CD4-positive, alpha-beta memory T cell (primary cell): Measurements from ENCODE around the gene PHAF1. TPM values are rescaled to one million over a fixed set of nuclear protein-coding genes. Genes with fewer than 3 reads are reported as not detected.

Experiments
- CTCF ChIA-PET: fragments of 350-600 bp; sonication (Branson Sonifier 250); formaldehyde crosslinking; loops from one replicate; lab custom pipeline; 2021; ENCODE audit warnings: inconsistent platforms; ENCODE audit not compliant: partially characterized antibody; lab: Charles Lee
- POLR2A ChIA-PET: fragments of 350-600 bp; sonication (Branson Sonifier 250); formaldehyde crosslinking; loops from one replicate; lab custom pipeline; 2021; ENCODE audit not compliant: partially characterized antibody; lab: Charles Lee
- DNase-seq, 5 donors: peaks; one replicate each; pipeline versions ENCODE4 v3.0.0 to v3.0.0-alpha.2; 2020 to 2022; ENCODE audit warnings: mixed read lengths in 1 of 5
- H3K27ac ChIP-seq: one replicate; pipeline ENCODE4 v1.7.0; 2013; ENCODE audit warnings: low read depth, low read length
- H3K27me3 ChIP-seq: 2 replicates; pipeline ENCODE4 v1.7.0; 2013; ENCODE audit warnings: mild to moderate bottlenecking, low read length, moderate library complexity; ENCODE audit not compliant: insufficient read depth
- H3K36me3 ChIP-seq: 2 replicates; pipeline ENCODE4 v1.7.0; 2013; ENCODE audit warnings: mild to moderate bottlenecking, low read length, moderate library complexity; ENCODE audit not compliant: insufficient read depth
- H3K4me1 ChIP-seq: 2 replicates; pipeline ENCODE4 v1.7.0; 2013; ENCODE audit warnings: mild to moderate bottlenecking, low read length, moderate library complexity; ENCODE audit not compliant: insufficient read depth
- H3K4me3 ChIP-seq, 2 donors: one replicate each; pipeline ENCODE4 v1.7.0; 2013; ENCODE audit warnings: low read length in 2 of 2, mild to moderate bottlenecking in 1 of 2
- H3K9me3 ChIP-seq, 2 donors: one replicate each; pipeline ENCODE4 v1.7.0; 2013; ENCODE audit warnings: low read length in 2 of 2, control low read depth in 1 of 2; ENCODE audit not compliant: control insufficient read depth in 1 of 2
- H3K27ac Mint-ChIP-seq, 7 donors: one replicate each; pipeline ENCODE4 v1.8.0; 2020 to 2021; ENCODE audit warnings: mixed read lengths in 7 of 7, mild to moderate bottlenecking in 6 of 7, inconsistent platforms in 3 of 7, moderate library complexity in 3 of 7
- H3K27me3 Mint-ChIP-seq, 2 donors: one replicate each; pipeline ENCODE4 v1.8.0; 2020 to 2021; ENCODE audit warnings: mixed read lengths in 2 of 2
- H3K36me3 Mint-ChIP-seq, 2 donors: one replicate each; pipeline ENCODE4 v1.8.0; 2020 to 2021; ENCODE audit warnings: mixed read lengths in 2 of 2, inconsistent platforms in 1 of 2, mild to moderate bottlenecking in 1 of 2
- H3K4me1 Mint-ChIP-seq, 4 donors: one replicate each; pipeline ENCODE4 v1.8.0; 2020 to 2021; ENCODE audit warnings: mixed read lengths in 4 of 4, mild to moderate bottlenecking in 1 of 4
- H3K4me3 Mint-ChIP-seq, 8 donors: one replicate each; pipeline ENCODE4 v1.8.0; 2020 to 2021; ENCODE audit warnings: mixed read lengths in 8 of 8, mild to moderate bottlenecking in 7 of 8, moderate library complexity in 6 of 8, inconsistent platforms in 3 of 8
- H3K9me3 Mint-ChIP-seq, 8 donors: one replicate each; pipeline ENCODE4 v1.8.0; 2020 to 2021; ENCODE audit warnings: mixed read lengths in 8 of 8, mild to moderate bottlenecking in 5 of 8, inconsistent platforms in 3 of 8, moderate library complexity in 1 of 8
- intact Hi-C: fragments of 100-400 bp; cut with micrococcal nuclease; formaldehyde crosslinking; loops from one replicate; pipeline ENCODE4 v1.15.1; 2023
- polyA plus RNA-seq, 2 donors: library from polyadenylated mRNA; unstranded; fragments of 300-500 nt; fragmentation: Illumina TruSeq; gene quantifications; one replicate each; pipeline ENCODE4 v1.2.3, GENCODE V29; 2021
- total RNA-seq, 2 experiments: library from RNA; stranded (reverse); gene quantifications; one replicate each; pipeline ENCODE4 v1.2.3, GENCODE V29; 2021

The PHAF1 gene
- total and polyA plus RNA-seq, 4 experiments from 2014 or later = 7.5 to 22.7 (median 19.2) TPM

DNA sequence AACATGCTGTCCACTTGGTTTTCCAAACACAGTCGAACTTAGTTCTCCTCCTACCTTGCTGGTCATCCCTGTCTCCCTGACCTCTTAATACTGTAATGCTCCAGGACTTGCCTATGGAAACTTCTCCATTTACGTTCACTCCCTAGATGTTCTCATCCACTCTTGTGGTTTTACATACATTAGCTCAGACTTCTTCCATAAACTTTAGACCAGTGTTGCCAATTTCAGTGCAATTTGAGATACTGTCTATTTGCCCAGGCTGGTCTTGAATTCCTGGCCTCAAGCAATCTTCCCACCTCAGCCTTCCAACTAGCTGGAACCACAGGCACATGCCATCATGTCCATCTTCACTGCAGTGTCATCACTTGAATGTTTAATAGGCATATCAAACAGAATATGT is 72.5 kb downstream of the PHAF1 start:
- no peak for DNase-seq
- peaks cover 0 to 2% of the 10 kb centered on the region in 2 donors for H3K27me3 Mint-ChIP-seq
- CTCF ChIA-PET = interaction anchor here (0.7 to 6.5 kb wide), 9 partner anchors 7 to 165 kb away, joined by 3 to 58 read pairs (median 5); partner anchors contain the start of genes E2F4, FBXL8 and TRADD
- H3K4me1 Mint-ChIP-seq = peaks cover 16 to 32% (median 21%) of the 10 kb centered on the region in 4 donors
- H3K27ac Mint-ChIP-seq = no peak overlapping the region
- intact Hi-C loops = loop anchor here (2.0 kb wide), 2 partner anchors 65 to 73 kb away; partner anchors contain the start of genes FHOD1 and PHAF1
- no peak overlapping the region for H3K4me3 Mint-ChIP-seq
- POLR2A ChIA-PET = interaction anchor here (1.3 to 5.3 kb wide), 7 partner anchors 7 to 153 kb away, joined by 3 to 117 read pairs (median 4); partner anchors contain the start of genes CBFB, FBXL8, NOL3 and PLEKHG4
- no peaks in the 10 kb centered on the region for H3K36me3 ChIP-seq
- no peak overlapping the region for H3K27ac ChIP-seq
- peaks cover 38% of the 10 kb centered on the region for H3K4me1 ChIP-seq
- H3K36me3 Mint-ChIP-seq = peaks cover 0 to 3% of the 10 kb centered on the region in 2 donors
- H3K4me3 ChIP-seq = no peak overlapping the region
- H3K27me3 ChIP-seq = no peaks in the 10 kb centered on the region
- H3K9me3 Mint-ChIP-seq = no peaks in the 10 kb centered on the region
- H3K9me3 ChIP-seq = no peaks in the 10 kb centered on the region

DNA sequence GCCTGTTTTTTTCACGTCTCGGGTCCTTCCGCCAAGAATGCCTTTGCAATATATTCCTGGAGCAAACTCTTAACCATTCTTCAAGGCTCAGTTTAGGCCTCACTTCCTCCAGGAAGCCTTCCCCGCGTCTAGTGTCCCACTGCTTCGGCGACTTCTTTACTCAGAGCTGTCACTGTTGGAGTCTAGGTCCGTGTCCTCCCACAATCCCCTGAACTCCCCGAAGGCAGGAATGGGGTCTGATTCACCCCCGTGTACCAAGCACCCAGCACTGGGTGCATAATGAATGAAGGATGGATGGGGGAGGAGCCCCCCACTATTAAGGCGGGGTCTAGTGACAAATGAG is 73.5 kb downstream of the PHAF1 start:
- peak overlapping the region; percentile 91 for H3K27ac ChIP-seq
- intact Hi-C loops = loop anchor here (1.0 to 2.0 kb wide), 4 partner anchors 24 to 298 kb away; partner anchors contain the start of genes ATP6V0D1, FBXL8, FHOD1 and PHAF1
- Mint-ChIP-seq H3K27ac (no peak overlapping the region), H3K27me3 (peaks cover 0 to 2% of the 10 kb centered on the region in 2 donors), H3K9me3 (no peaks in the 10 kb centered on the region), H3K36me3 (peaks cover 0 to 3% of the 10 kb centered on the region in 2 donors), H3K4me3 (no peak overlapping the region), H3K4me1 (peaks cover 11 to 22% (median 14%) of the 10 kb centered on the region in 4 donors)
- H3K9me3 ChIP-seq = no peaks in the 10 kb centered on the region
- DNase-seq = no peak
- H3K36me3 ChIP-seq = no peaks in the 10 kb centered on the region
- ChIA-PET POLR2A (interaction anchor here (0.8 to 5.3 kb wide), 8 partner anchors 8 to 154 kb away, joined by 3 to 117 read pairs (median 4); partner anchors contain the start of genes CBFB, FBXL8, FHOD1 and PLEKHG4), CTCF (interaction anchor here (1.0 to 6.5 kb wide), 8 partner anchors 8 to 166 kb away, joined by 3 to 58 read pairs (median 8); partner anchors contain the start of genes E2F4, FBXL8 and TRADD)
- no peaks in the 10 kb centered on the region for H3K27me3 ChIP-seq
- H3K4me3 ChIP-seq = peak overlapping the region; percentile 65 to 85
- peaks cover 30% of the 10 kb centered on the region for H3K4me1 ChIP-seq

GRCh38 chr16:67183627-67184452 is 74.1 kb downstream of the PHAF1 start, which contains the start of gene MATCAP1:
Gene MATCAP1 (minus strand): TSS chr16:67183963. CDS start chr16:67180610, 3,353 bp downstream.
- no peaks in the 10 kb centered on the region for H3K36me3 ChIP-seq
- peak; percentile 95 to 98 (median 97) for DNase-seq
- Mint-ChIP-seq H3K4me3 (peak within 1 kb of the TSS; percentile 54 to 96 (median 68)), H3K27me3 (peaks cover 0 to 2% of the 10 kb centered on the region in 2 donors), H3K4me1 (peaks cover 8 to 16% (median 10%) of the 10 kb centered on the region in 4 donors), H3K36me3 (peaks cover 0 to 3% of the 10 kb centered on the region in 2 donors), H3K9me3 (no peaks in the 10 kb centered on the region), H3K27ac (peak within 1 kb of the TSS in 6 of 7 donors; percentile 15 to 98 (median 66))
- CTCF ChIA-PET = interaction anchor here (1.3 to 6.5 kb wide), 13 partner anchors 9 to 211 kb away, joined by 3 to 58 read pairs (median 9); partner anchors contain the start of genes B3GNT9, FBXL8 and TRADD
- peak within 1 kb of the TSS; percentile 91 for H3K27ac ChIP-seq
- peaks cover 25% of the 10 kb centered on the region for H3K4me1 ChIP-seq
- no peaks in the 10 kb centered on the region for H3K27me3 ChIP-seq
- POLR2A ChIA-PET = interaction anchor here (0.8 to 5.3 kb wide), 11 partner anchors 8 to 206 kb away, joined by 3 to 117 read pairs (median 5); partner anchors contain the start of genes CBFB, FBXL8, FHOD1 and TMEM208
- intact Hi-C loops = loop anchor here (1.0 to 2.0 kb wide), 6 partner anchors 25 to 297 kb away; partner anchors contain the start of genes ATP6V0D1, FBXL8, FHOD1 and PHAF1
- peak within 1 kb of the TSS; percentile 65 to 85 for H3K4me3 ChIP-seq
- H3K9me3 ChIP-seq = no peaks in the 10 kb centered on the region

- ChIA-PET CTCF (interaction anchor here (0.7 to 6.5 kb wide), 33 partner anchors 9 to 238 kb away, joined by 3 to 58 read pairs (median 5); partner anchors contain the start of genes B3GNT9, CBFB, FBXL8 and TRADD), POLR2A (interaction anchor here (0.7 to 5.3 kb wide), 19 partner anchors 9 to 230 kb away, joined by 3 to 117 read pairs (median 5); partner anchors contain the start of genes B3GNT9, CBFB, FBXL8 and NOL3)
- no peak for DNase-seq
- H3K27me3 Mint-ChIP-seq = peaks cover 0 to 2% of the 10 kb centered on the region in 2 donors
- intact Hi-C loops = loop anchor here (1.0 to 2.0 kb wide), 2 partner anchors 42 to 166 kb away; partner anchors contain the start of gene TMEM208
- peak overlapping the region; percentile 54 to 96 (median 68) for H3K4me3 Mint-ChIP-seq
- Histone ChIP-seq H3K27me3 (no peaks in the 10 kb centered on the region), H3K4me3 (peak overlapping the region; percentile 65 to 85), H3K36me3 (no peaks in the 10 kb centered on the region), H3K27ac (peak overlapping the region; percentile 91), H3K9me3 (no peaks in the 10 kb centered on the region), H3K4me1 (peaks cover 23% of the 10 kb centered on the region)
- H3K36me3 Mint-ChIP-seq = peaks cover 0 to 3% of the 10 kb centered on the region in 2 donors
- no peaks in the 10 kb centered on the region for H3K9me3 Mint-ChIP-seq
- peak overlapping the region in 5 of 7 donors; percentile 15 to 98 (median 57) for H3K27ac Mint-ChIP-seq
- peaks cover 8 to 15% (median 10%) of the 10 kb centered on the region in 4 donors for H3K4me1 Mint-ChIP-seq
These were observed 74.8 kb downstream of the PHAF1 start for GRCh38 chr16:67184453-67184994.

GRCh38 chr16:67184995-67185650 is 75.4 kb downstream of the PHAF1 start:
- Histone ChIP-seq H3K9me3 (no peaks in the 10 kb centered on the region), H3K36me3 (no peaks in the 10 kb centered on the region), H3K4me3 (peak overlapping the region in 1 of 2 donors; percentile 85), H3K27me3 (no peaks in the 10 kb centered on the region), H3K4me1 (peaks cover 23% of the 10 kb centered on the region), H3K27ac (no peak overlapping the region)
- Mint-ChIP-seq H3K27me3 (peaks cover 0 to 2% of the 10 kb centered on the region in 2 donors), H3K27ac (peak overlapping the region; percentile 64 to 98 (median 85)), H3K4me3 (peak overlapping the region; percentile 79 to 96 (median 84)), H3K36me3 (peaks cover 0 to 3% of the 10 kb centered on the region in 2 donors), H3K4me1 (peaks cover 8 to 15% (median 10%) of the 10 kb centered on the region in 4 donors), H3K9me3 (no peaks in the 10 kb centered on the region)
- CTCF ChIA-PET = interaction anchor here (0.7 to 6.5 kb wide), 35 partner anchors 9 to 238 kb away, joined by 3 to 58 read pairs (median 5); partner anchors contain the start of genes B3GNT9, CBFB, FBXL8 and TRADD
- POLR2A ChIA-PET = interaction anchor here (0.5 to 5.3 kb wide), 20 partner anchors 10 to 231 kb away, joined by 3 to 117 read pairs (median 5); partner anchors contain the start of genes B3GNT9, CBFB, FBXL8 and FHOD1
- intact Hi-C loops = loop anchor here (1.0 to 2.0 kb wide), 5 partner anchors 30 to 231 kb away; partner anchors contain the start of gene TMEM208
- peak; percentile 72 to 82 (median 78) for DNase-seq
